Measurements from ENCODE around the gene CDH11. TPM values are rescaled to one million over a fixed set of nuclear protein-coding genes. Genes with fewer than 3 reads are reported as not detected.

The CDH11 gene
- total and polyA plus RNA-seq, 2 of the 4 experiments (the other 2 are of a cell fraction) = 266 to 601 TPM

- dilution Hi-C loops (cut with HindIII; ENCODE audit: low sequenced_read_pairs, unreplicated experiment) = no loop called here
- H3K36me3 ChIP-seq (ENCODE audit: control insufficient read depth, insufficient read depth, low read length) = peaks cover 13% of the 10 kb centered on the region
- BruUV-seq (replicated peaks) = no TSS peak
These were observed 106.3 kb downstream of the CDH11 start for GRCh38 chr16:65015599-65015998.

More at GRCh38 chr16:65015599-65015998, 106.3 kb downstream of the CDH11 start:
- Histone ChIP-seq H3K79me1 (ENCODE audit: low read depth in 1 of 2, low read length in 2 of 2) (peaks cover 19 to 46% of the 10 kb centered on the region in 2 experiments), H2AK5ac (ENCODE audit: low read depth, low read length) (no peak overlapping the region), H2BK20ac (ENCODE audit: low read depth, low read length) (no peak overlapping the region), H3K9ac (ENCODE audit: low read depth, low read length) (no peak overlapping the region), H3K4me3 (ENCODE audit: insufficient read depth, low read depth, low read length) (no peak overlapping the region), H3K9me1 (ENCODE audit: insufficient read depth, low read length) (peaks cover 10% of the 10 kb centered on the region), H3K4me2 (ENCODE audit: low read depth, low read length) (no peak overlapping the region), H4K91ac (ENCODE audit: insufficient read depth, low read depth, low read length) (no peak overlapping the region), H3K14ac (replicated peaks; ENCODE audit: low read depth, low read length) (no peak overlapping the region), H4K20me1 (ENCODE audit: insufficient read depth, low read length) (peaks cover 23% of the 10 kb centered on the region; the same call in 1 of the 2 replicates), H3K23ac (ENCODE audit: low read depth, low read length) (no peak overlapping the region), H2BK5ac (ENCODE audit: low read depth, low read length, poor library complexity, severe bottlenecking) (no peak overlapping the region), H2BK120ac (ENCODE audit: low read depth, low read length) (no peak overlapping the region), H3K27ac (ENCODE audit: insufficient read depth, low read length) (no peak overlapping the region), H2AK9ac (replicated peaks; ENCODE audit: low read depth, low read length, poor library complexity) (no peak overlapping the region), H3K18ac (ENCODE audit: low read depth, low read length) (no peak overlapping the region), H2BK15ac (ENCODE audit: low read depth, low read length) (no peak overlapping the region), H4K5ac (ENCODE audit: low read depth, low read length) (no peak overlapping the region), H3K56ac (ENCODE audit: extremely low read depth, insufficient read depth, low read length) (no peak overlapping the region), H3K4me1 (ENCODE audit: control insufficient read depth, insufficient read depth, low read length) (peaks cover 14% of the 10 kb centered on the region), H4K8ac (ENCODE audit: low read depth in 2 of 2, low read length in 2 of 2) (no peak overlapping the region), H2AFZ (replicated peaks; ENCODE audit: low read length, poor library complexity) (no peak overlapping the region), H3K9me3 (ENCODE audit: control insufficient read depth, insufficient read depth, low read length) (no peaks in the 10 kb centered on the region), H3K4ac (ENCODE audit: low read depth, low read length) (no peak overlapping the region), H3K27me3 (ENCODE audit: control insufficient read depth, insufficient read depth, low read length) (no peaks in the 10 kb centered on the region)
- TF ChIP-seq MXI1 (IDR thresholded peaks at IDR 0.05; ENCODE audit: borderline replicate concordance, low read depth, low read length) (no peak), MAZ (IDR thresholded peaks at IDR 0.05; ENCODE audit: borderline replicate concordance, low read depth, low read length) (no peak), RAD21 (IDR thresholded peaks at IDR 0.05; ENCODE audit: low read length) (no peak), ELK1 (IDR thresholded peaks at IDR 0.05; ENCODE audit: borderline replicate concordance, low read depth, low read length) (no peak), USF2 (IDR thresholded peaks at IDR 0.05; ENCODE audit: low read depth, low read length) (no peak), CEBPB (IDR thresholded peaks at IDR 0.05; ENCODE audit: low read depth, low read length) (no peak), RFX5 (IDR thresholded peaks at IDR 0.05; ENCODE audit: low read depth, low read length) (no peak)
- ATAC-seq (ENCODE audit: low read depth) = no peak
- no peak for DNase-seq
- ChIA-PET CTCF (no interaction called here), POLR2A (ENCODE audit: unreplicated experiment) (no interaction called here)
- in situ Hi-C loops (cut with MboI; ENCODE audit: low sequenced_read_pairs) = no loop called here
- intact Hi-C loops (cut with micrococcal nuclease) = no loop called here
